Effector memory CD4-positive, alpha-beta T cell (primary cell): ENCODE measurements around the gene C17orf107.
"Not testable (repeated sequence)": the region's sequence is repeated elsewhere in the genome, so short reads cannot be mapped to it uniquely, and the experiment has no call there.

Experiments
- DNase-seq, 3 donors: peaks; one replicate each; pipeline ENCODE4 v3.0.0-alpha.2; 2020
- H3K27ac ChIP-seq: 2 replicates; pipeline ENCODE4 v1.7.0; 2013; ENCODE audit warnings: mild to moderate bottlenecking, low read length, moderate library complexity; ENCODE audit not compliant: insufficient read depth, poor library complexity, severe bottlenecking
- H3K27me3 ChIP-seq: replicated peaks from 2 replicates; pipeline ENCODE4 v1.7.0; 2013; ENCODE audit warnings: mild to moderate bottlenecking, low read length; ENCODE audit not compliant: insufficient read depth, control insufficient read depth, poor library complexity, severe bottlenecking
- H3K36me3 ChIP-seq: 2 replicates; pipeline ENCODE4 v1.7.0; 2013; ENCODE audit warnings: mild to moderate bottlenecking, low read length, moderate library complexity; ENCODE audit not compliant: control insufficient read depth, insufficient read depth
- H3K4me1 ChIP-seq: 2 replicates; pipeline ENCODE4 v1.7.0; 2013; ENCODE audit warnings: low read length, mild to moderate bottlenecking; ENCODE audit not compliant: control insufficient read depth, insufficient read depth, poor library complexity, severe bottlenecking
- H3K4me3 ChIP-seq: 2 replicates; pipeline ENCODE4 v1.7.0; 2013; ENCODE audit warnings: low read length, low read depth, mild to moderate bottlenecking; ENCODE audit not compliant: insufficient read depth, poor library complexity, severe bottlenecking
- H3K9me3 ChIP-seq: 2 replicates; pipeline ENCODE4 v1.7.0; 2013; ENCODE audit warnings: mild to moderate bottlenecking, low read length, moderate library complexity; ENCODE audit not compliant: control insufficient read depth

Gene C17orf107

GRCh38 chr17:4858068-4858881 is 41.1 kb upstream of the C17orf107 start:
- DNase-seq, result no peak
- no peak overlapping the region for H3K27ac ChIP-seq
- H3K27me3 ChIP-seq, result no peaks in the 10 kb centered on the region
- H3K4me1 ChIP-seq, result no peaks in the 10 kb centered on the region
- H3K4me3 ChIP-seq, result no peak overlapping the region
- peaks cover 18% of the 10 kb centered on the region for H3K36me3 ChIP-seq
- no peaks in the 10 kb centered on the region for H3K9me3 ChIP-seq

GRCh38 chr17:4858882-4859260 is 40.5 kb upstream of the C17orf107 start:
- Histone ChIP-seq H3K4me3 (no peak overlapping the region), H3K4me1 (no peaks in the 10 kb centered on the region), H3K27ac (no peak overlapping the region), H3K27me3 (no peaks in the 10 kb centered on the region), H3K36me3 (peaks cover 18% of the 10 kb centered on the region), H3K9me3 (no peaks in the 10 kb centered on the region)
- no peak for DNase-seq

DNA sequence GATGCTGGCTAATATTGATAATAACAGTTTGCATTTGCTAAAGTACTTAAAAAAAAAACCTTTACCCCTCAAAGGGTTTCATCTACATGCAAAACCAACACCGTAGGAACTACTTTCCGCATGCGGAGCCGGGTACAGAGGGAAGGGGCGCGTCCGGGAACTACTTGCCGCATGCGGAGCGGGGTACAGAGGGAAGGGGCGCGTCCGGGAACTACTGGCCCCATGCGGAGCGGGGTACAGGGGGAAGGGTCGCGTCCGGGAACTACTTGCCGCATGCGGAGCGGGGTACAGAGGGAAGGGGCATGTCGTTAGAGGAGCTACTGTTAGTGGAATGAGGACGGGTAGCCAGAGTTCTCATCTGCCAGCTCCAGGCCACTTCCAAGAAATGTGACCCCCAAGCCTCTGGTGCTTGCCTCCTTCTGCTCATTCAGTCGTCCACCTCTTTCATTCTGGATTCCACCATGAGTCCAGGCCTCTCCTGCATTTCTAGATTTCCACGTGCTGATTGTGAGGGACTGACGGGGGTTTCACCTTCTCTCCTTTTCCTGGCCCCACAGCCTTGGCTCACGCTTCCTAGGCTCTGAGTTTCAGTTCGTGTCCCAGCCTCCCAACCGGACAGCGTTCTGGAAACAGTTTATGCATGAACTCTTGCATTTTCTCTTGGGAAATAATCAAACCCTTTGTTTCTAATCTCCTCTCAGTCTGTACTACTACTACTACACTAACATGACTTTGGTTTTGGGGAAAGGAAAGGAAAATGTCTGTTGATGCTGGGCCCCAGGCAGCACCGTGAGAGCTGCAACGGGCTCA is 39.3 kb upstream of the C17orf107 start:
- no peak overlapping the region for H3K4me3 ChIP-seq
- H3K9me3 ChIP-seq, result no peaks in the 10 kb centered on the region
- H3K36me3 ChIP-seq, result peaks cover 12% of the 10 kb centered on the region
- H3K27me3 ChIP-seq, result no peaks in the 10 kb centered on the region
- DNase-seq, result no peak
- no peak overlapping the region for H3K27ac ChIP-seq
- H3K4me1 ChIP-seq, result no peaks in the 10 kb centered on the region

DNA sequence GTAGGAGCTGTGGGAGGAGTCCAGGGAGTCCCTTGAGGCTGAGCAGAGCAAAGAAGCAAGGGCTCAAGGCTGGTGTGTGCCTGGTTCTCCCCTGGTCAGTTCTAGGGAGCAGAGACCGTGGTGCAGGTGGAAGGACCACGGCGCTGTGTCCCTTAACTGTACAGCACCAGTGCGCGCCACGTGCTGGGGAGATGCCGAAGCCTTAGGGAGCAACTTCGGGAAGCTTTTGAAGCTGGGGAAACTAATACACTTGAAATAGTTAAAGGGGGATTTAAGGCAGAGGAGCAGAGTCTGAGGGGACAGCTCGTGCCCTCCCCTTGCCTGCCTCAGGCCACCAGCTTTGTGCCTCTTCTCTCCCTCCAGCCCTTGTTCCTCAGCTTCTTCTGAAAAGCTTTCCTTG is 38.7 kb upstream of the C17orf107 start:
- no peaks in the 10 kb centered on the region for H3K4me1 ChIP-seq
- H3K9me3 ChIP-seq, result no peaks in the 10 kb centered on the region
- peaks cover 12% of the 10 kb centered on the region for H3K36me3 ChIP-seq
- no peak for DNase-seq
- no peaks in the 10 kb centered on the region for H3K27me3 ChIP-seq
- no peak overlapping the region for H3K4me3 ChIP-seq
- H3K27ac ChIP-seq, result no peak overlapping the region

GRCh38 chr17:4861052-4861451 is 38.3 kb upstream of the C17orf107 start:
- DNase-seq, result no peak
- Histone ChIP-seq H3K4me1 (no peaks in the 10 kb centered on the region), H3K4me3 (no peak overlapping the region), H3K27me3 (no peaks in the 10 kb centered on the region), H3K9me3 (no peaks in the 10 kb centered on the region), H3K27ac (no peak overlapping the region), H3K36me3 (peaks cover 12% of the 10 kb centered on the region)

- Histone ChIP-seq H3K4me3 (no peak overlapping the region), H3K4me1 (no peaks in the 10 kb centered on the region), H3K27ac (no peak overlapping the region), H3K9me3 (no peaks in the 10 kb centered on the region), H3K27me3 (no peaks in the 10 kb centered on the region), H3K36me3 (peaks cover 8% of the 10 kb centered on the region)
- no peak for DNase-seq
These were observed 36.6 kb upstream of the C17orf107 start for GRCh38 chr17:4862720-4863119.

DNA sequence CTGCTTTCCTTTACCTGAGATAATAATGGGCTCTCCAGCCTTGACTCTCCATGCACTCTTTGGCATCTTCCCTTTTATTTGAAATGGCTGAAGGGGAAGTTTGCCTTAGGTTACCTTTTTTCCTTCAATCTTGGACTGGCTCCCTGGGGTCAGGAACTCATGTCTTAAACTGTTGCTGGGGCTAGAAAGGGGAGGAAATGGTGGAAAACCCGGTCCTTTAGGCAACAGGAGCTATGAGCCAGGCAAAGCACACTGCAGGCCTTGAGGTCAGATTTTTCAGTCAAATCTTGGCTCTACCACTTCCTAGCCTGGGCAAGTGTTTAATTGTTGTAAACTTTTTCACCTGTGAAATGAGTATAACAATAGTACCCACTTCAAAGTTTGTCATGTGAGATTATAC is 36.0 kb upstream of the C17orf107 start:
- Histone ChIP-seq H3K27ac (no peak overlapping the region), H3K4me1 (no peaks in the 10 kb centered on the region), H3K27me3 (no peaks in the 10 kb centered on the region), H3K9me3 (no peaks in the 10 kb centered on the region), H3K36me3 (peaks cover 8% of the 10 kb centered on the region), H3K4me3 (no peak overlapping the region)
- no peak for DNase-seq

- H3K27ac ChIP-seq, H3K4me3 ChIP-seq, DNase-seq, H3K4me1 ChIP-seq, H3K9me3 ChIP-seq, H3K27me3 ChIP-seq, H3K36me3 ChIP-seq: not testable (repeated sequence)
These were observed 31.8 kb upstream of the C17orf107 start for GRCh38 chr17:4867535-4867934.

GRCh38 chr17:4869058-4869998 is 30.0 kb upstream of the C17orf107 start:
- not testable (repeated sequence) for H3K27ac ChIP-seq, DNase-seq, H3K9me3 ChIP-seq

More at GRCh38 chr17:4869058-4869998, 30.0 kb upstream of the C17orf107 start:
- not testable (repeated sequence) for H3K4me3 ChIP-seq, H3K4me1 ChIP-seq, H3K36me3 ChIP-seq, H3K27me3 ChIP-seq
